ENCODE data around the gene CERCAM.

The CERCAM gene

GRCh38 chr9:128473104-128473503 is 52.4 kb downstream of the CERCAM start:
- no peak for DNase-seq

- DNase-seq: no peak
Measured at GRCh38 chr9:128475867-128476266, 55.2 kb downstream of the CERCAM start.

- DNase-seq: no peak
Measured at GRCh38 chr9:128479262-128479661, 58.6 kb downstream of the CERCAM start.

GRCh38 chr9:128481561-128481960 is 60.9 kb downstream of the CERCAM start:
- no peak for DNase-seq

- DNase-seq: no peak
Measured at GRCh38 chr9:128482186-128482585, 61.5 kb downstream of the CERCAM start.

GRCh38 chr9:128484686-128485413 is 64.2 kb downstream of the CERCAM start:
- DNase-seq: no peak

- DNase-seq: no peak
Measured at GRCh38 chr9:128485414-128485855, 64.8 kb downstream of the CERCAM start.

- DNase-seq: no peak
Measured at GRCh38 chr9:128486201-128486600, 65.5 kb downstream of the CERCAM start.
